Measurements from ENCODE around the gene CEP70.
"Not testable (repeated sequence)": the region's sequence is repeated elsewhere in the genome, so short reads cannot be mapped to it uniquely, and the experiment has no call there.

CEP70 gene

DNA sequence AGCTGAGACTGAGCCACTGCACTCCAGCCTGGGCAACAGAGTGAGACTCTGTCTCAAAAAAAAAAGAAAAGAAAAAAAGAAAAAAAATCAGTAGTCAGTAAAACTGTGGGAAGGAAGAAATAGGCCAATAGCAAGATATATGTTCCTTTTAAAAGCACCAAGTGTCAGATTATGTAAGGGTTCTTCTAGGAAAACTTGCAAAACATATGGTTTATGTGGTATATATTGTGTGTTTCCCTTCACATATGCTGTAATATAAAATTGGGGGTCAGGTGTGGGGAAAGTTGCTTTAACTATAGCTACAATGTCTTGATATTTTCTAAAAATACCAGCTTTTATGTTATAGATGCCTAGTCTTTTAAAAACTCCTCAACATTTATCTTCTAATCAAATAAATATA is 95.1 kb downstream of the CEP70 start:
- Histone ChIP-seq H3K9me3 (ENCODE audit: low read length) (no peaks in the 10 kb centered on the region), H3K27ac (ENCODE audit: low read depth, low read length) (no peak overlapping the region), H3K27me3 (ENCODE audit: control insufficient read depth in 1 of 2, insufficient read depth in 2 of 2, low read length in 2 of 2) (no peaks in the 10 kb centered on the region), H3K4me3 (ENCODE audit: low read depth in 1 of 2, low read length in 2 of 2) (no peak overlapping the region), H3K9ac (ENCODE audit: low read length) (no peak overlapping the region), H3K4me1 (ENCODE audit: insufficient read depth, low read length) (peaks cover 6% of the 10 kb centered on the region), H3K36me3 (ENCODE audit: insufficient read depth, low read length) (no peaks in the 10 kb centered on the region)

DNA sequence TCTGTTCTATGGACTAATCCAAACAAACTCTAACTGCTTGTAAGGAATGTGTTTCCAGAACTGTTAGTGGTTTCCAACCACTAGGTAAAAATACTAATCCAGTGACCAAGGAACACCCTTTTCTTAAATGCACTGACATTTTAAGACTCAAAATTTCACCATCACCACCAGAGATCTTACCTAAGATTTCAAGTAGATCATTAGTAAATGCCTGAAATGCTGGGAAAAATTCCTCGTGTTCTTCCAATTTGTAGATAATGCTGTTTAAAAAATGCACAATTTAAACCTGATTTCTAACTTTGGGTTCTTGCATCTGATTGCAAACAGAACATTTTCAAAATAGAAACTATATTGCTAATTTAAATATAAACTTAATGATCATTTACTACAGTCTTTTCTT is 96.2 kb downstream of the CEP70 start:
- Histone ChIP-seq H3K9ac (ENCODE audit: low read length) (no peak overlapping the region), H3K9me3 (ENCODE audit: low read length) (no peaks in the 10 kb centered on the region), H3K27ac (ENCODE audit: low read depth, low read length) (no peak overlapping the region), H3K4me1 (ENCODE audit: insufficient read depth, low read length) (peaks cover 6% of the 10 kb centered on the region), H3K4me3 (ENCODE audit: low read depth in 1 of 2, low read length in 2 of 2) (no peak overlapping the region), H3K36me3 (ENCODE audit: insufficient read depth, low read length) (peaks cover 5% of the 10 kb centered on the region), H3K27me3 (ENCODE audit: control insufficient read depth in 1 of 2, insufficient read depth in 2 of 2, low read length in 2 of 2) (no peaks in the 10 kb centered on the region)

DNA sequence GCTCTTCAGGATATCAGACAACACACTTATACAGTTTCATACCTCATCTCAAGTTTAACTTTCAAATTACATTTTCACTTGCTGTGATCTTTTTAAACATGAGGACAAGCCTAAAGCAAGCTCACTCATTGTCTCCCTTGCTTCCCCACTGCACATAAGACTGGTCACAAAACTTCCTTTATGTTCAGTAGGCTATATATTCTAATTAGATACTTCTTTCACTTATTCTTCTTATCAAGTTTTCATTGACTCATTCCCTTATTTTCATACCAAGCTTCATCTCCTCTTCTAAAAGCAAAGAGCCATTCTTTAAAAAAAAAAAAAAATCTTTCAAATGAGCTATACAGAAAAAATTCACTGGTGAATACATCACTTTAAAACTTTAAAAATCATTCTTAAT is 97.0 kb downstream of the CEP70 start:
- Histone ChIP-seq H3K4me1 (ENCODE audit: insufficient read depth, low read length) (peaks cover 6% of the 10 kb centered on the region), H3K9me3 (ENCODE audit: low read length) (no peaks in the 10 kb centered on the region), H3K27me3 (ENCODE audit: control insufficient read depth in 1 of 2, insufficient read depth in 2 of 2, low read length in 2 of 2) (no peaks in the 10 kb centered on the region), H3K27ac (ENCODE audit: low read depth, low read length) (no peak overlapping the region), H3K36me3 (ENCODE audit: insufficient read depth, low read length) (peaks cover 5% of the 10 kb centered on the region), H3K4me3 (ENCODE audit: low read depth in 1 of 2, low read length in 2 of 2) (no peak overlapping the region), H3K9ac (ENCODE audit: low read length) (no peak overlapping the region)

DNA sequence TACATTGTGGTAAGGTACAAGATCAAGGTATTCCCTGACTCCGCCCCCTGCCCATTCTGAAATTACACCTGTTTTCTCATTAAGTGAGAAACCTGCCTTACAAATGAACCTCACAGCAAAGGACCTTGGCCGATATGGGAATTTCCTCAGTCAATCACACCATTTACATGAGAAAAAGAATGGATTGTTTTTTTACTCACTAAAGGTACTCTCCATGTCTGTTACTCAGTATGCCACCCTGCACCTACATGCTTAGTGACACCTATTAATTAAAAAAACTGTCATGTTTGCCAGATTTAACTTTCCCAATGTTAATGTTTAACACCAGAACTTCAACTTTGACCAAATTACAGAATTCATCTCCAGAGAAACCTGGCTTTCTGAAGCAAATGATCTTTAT is 97.6 kb downstream of the CEP70 start:
- H3K36me3 ChIP-seq (ENCODE audit: insufficient read depth, low read length), result peaks cover 5% of the 10 kb centered on the region
- no peak overlapping the region for H3K27ac ChIP-seq (ENCODE audit: low read depth, low read length)
- H3K4me3 ChIP-seq (ENCODE audit: low read depth in 1 of 2, low read length in 2 of 2), result no peak overlapping the region
- peaks cover 6% of the 10 kb centered on the region for H3K4me1 ChIP-seq (ENCODE audit: insufficient read depth, low read length)
- H3K9ac ChIP-seq (ENCODE audit: low read length), result no peak overlapping the region
- no peaks in the 10 kb centered on the region for H3K9me3 ChIP-seq (ENCODE audit: low read length)
- H3K27me3 ChIP-seq (ENCODE audit: control insufficient read depth in 1 of 2, insufficient read depth in 2 of 2, low read length in 2 of 2), result no peaks in the 10 kb centered on the region

DNA sequence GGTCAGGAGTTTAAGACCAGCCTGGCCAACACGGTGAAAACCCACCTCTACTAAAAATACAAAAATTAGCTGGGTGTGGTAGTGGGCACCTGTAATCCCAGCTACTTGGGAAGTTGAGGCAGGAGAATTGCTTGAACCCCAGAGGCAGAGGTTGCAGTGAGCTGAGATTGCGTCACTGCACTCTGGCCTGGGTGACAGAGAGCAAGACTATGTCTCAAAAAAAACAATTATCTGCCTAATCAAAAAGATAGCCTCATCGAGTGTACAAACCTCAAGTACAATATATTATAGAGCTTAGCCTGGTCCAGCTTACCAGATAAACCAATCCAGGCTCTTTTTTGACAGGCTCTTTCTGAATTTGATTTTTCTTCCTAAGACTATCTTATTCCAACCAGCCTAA is 98.4 kb downstream of the CEP70 start:
- H3K9ac ChIP-seq (ENCODE audit: low read length); H3K27me3 ChIP-seq (ENCODE audit: control insufficient read depth in 1 of 2, insufficient read depth in 2 of 2, low read length in 2 of 2); H3K4me3 ChIP-seq (ENCODE audit: low read depth in 1 of 2, low read length in 2 of 2); H3K4me1 ChIP-seq (ENCODE audit: insufficient read depth, low read length); H3K27ac ChIP-seq (ENCODE audit: low read depth, low read length); H3K9me3 ChIP-seq (ENCODE audit: low read length); H3K36me3 ChIP-seq (ENCODE audit: insufficient read depth, low read length): not testable (repeated sequence)

DNA sequence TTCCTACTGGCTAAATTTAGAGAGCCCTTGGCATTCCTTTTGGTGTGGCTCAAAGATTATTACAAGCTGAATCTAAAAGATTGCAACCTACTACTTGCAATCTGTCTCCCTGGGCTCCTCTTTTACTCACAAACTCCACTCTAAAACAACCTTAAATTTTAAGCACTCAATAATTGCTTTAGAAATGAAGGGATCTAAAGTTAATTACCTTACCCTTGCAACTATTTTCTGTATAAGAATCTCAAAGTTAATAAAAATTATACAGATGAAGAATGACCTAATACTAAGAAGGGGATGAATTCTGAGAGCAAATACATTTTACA is 99.5 kb downstream of the CEP70 start:
- H3K36me3 ChIP-seq (ENCODE audit: insufficient read depth, low read length), result peaks cover 5% of the 10 kb centered on the region
- H3K27ac ChIP-seq (ENCODE audit: low read depth, low read length), result no peak overlapping the region
- H3K9ac ChIP-seq (ENCODE audit: low read length), result no peak overlapping the region
- H3K27me3 ChIP-seq (ENCODE audit: control insufficient read depth in 1 of 2, insufficient read depth in 2 of 2, low read length in 2 of 2), result no peaks in the 10 kb centered on the region
- H3K4me1 ChIP-seq (ENCODE audit: insufficient read depth, low read length), result peaks cover 6% of the 10 kb centered on the region
- H3K9me3 ChIP-seq (ENCODE audit: low read length), result no peaks in the 10 kb centered on the region
- H3K4me3 ChIP-seq (ENCODE audit: low read depth in 1 of 2, low read length in 2 of 2), result no peak overlapping the region

DNA sequence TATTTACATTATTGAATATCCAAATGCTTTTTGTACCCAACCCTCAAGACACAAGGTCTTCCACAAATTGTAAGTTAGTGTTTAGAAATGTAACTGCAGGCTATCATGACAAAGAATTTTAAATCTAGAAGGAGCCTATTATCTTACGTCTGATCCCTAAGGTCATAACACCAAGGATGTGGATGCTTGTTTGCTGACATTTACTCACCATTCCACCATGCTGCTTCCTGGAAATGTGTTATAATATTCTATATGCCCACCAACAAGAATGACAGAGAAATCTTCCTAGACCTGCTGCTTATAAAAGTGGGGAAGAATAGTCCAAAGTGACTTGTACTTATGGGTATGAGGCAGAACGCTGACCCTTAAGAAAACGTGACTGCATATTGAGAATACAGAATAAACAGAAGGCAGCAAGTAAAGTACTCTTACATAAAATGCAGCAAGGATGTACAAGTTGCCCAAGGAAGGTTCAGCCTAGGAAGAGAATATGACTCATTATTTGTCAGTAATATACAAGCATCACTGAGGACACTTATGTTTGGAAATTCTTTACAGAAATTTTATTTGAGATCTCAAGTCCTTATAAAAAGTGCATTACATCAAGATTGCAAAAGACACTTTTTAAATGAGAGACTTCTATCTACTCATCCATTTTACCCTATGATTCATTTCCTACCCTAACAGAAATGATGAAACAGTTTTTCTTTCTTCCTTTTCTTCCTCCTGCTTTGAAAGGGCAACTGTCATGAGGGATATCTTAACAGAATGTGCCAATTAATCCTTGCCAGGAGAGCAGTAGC is 100.1 kb downstream of the CEP70 start:
- no peaks in the 10 kb centered on the region for H3K27me3 ChIP-seq (ENCODE audit: control insufficient read depth in 1 of 2, insufficient read depth in 2 of 2, low read length in 2 of 2)

DNA sequence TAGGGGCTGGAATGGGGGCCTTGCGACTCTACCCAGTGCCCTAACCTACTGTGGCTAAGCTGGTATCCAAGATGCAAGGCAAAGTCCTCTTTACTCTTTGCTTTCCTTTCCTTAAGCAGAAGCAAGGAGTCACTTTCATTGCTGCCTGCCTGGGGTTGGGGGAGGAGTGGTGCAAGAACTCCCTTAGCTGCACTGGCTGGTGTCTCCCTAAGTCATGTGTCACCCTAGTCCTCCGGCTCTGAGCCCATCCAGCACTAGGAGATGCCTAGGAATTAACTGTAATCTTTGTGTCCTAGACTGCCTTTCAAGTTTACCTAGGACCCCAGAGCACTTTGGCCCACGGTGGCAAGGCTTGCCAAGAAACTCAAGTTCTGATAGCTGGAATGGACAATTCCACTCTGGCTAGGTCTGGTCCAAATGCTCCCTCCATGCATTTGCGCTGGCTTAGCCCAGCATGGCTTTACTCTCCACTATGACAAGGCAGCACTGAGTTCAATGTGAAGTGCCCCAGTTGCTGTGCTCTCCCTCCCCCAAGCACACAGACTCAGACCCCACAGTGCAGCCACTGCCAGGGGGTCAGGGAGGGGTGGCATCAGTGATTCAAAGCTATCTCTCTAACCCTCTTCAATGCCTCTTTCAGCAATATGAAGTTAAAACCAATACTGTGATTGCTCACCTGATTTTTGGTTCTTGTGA is 100.9 kb downstream of the CEP70 start:
- no peaks in the 10 kb centered on the region for H3K27me3 ChIP-seq (ENCODE audit: control insufficient read depth in 1 of 2, insufficient read depth in 2 of 2, low read length in 2 of 2)
- no peak overlapping the region for H3K4me3 ChIP-seq (ENCODE audit: low read depth in 1 of 2, low read length in 2 of 2)
- H3K9ac ChIP-seq (ENCODE audit: low read length), result no peak overlapping the region
- no peaks in the 10 kb centered on the region for H3K9me3 ChIP-seq (ENCODE audit: low read length)
- H3K27ac ChIP-seq (ENCODE audit: low read depth, low read length), result no peak overlapping the region
- peaks cover 6% of the 10 kb centered on the region for H3K4me1 ChIP-seq (ENCODE audit: insufficient read depth, low read length)
- peaks cover 5% of the 10 kb centered on the region for H3K36me3 ChIP-seq (ENCODE audit: insufficient read depth, low read length)

More for the DNA sequence above, 100.1 kb downstream of the CEP70 start:
- Histone ChIP-seq H3K9me3 (ENCODE audit: low read length) (no peaks in the 10 kb centered on the region), H3K9ac (ENCODE audit: low read length) (no peak overlapping the region), H3K36me3 (ENCODE audit: insufficient read depth, low read length) (peaks cover 5% of the 10 kb centered on the region), H3K27ac (ENCODE audit: low read depth, low read length) (no peak overlapping the region), H3K4me3 (ENCODE audit: low read depth in 1 of 2, low read length in 2 of 2) (no peak overlapping the region), H3K4me1 (ENCODE audit: insufficient read depth, low read length) (peaks cover 6% of the 10 kb centered on the region)

DNA sequence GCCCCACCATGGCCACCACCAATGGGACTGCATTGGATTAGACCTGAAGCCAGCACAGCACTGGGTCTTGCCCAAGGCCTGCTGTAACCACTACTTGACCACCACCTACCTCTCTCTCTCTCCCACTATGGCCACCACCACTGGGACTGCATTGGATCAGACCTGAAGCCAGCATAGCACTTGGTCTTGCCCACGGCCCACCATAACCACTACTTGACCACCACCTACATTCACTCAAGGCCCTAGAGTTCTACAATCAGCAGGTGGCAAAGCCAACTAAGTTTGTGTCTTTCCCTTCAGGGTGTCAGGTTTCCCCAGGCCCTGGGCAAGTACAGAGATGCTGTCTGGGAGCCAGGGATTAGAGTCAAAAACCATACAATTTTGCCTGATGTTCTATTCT is 102.1 kb downstream of the CEP70 start:
- Histone ChIP-seq H3K9ac (ENCODE audit: low read length) (no peak overlapping the region), H3K27ac (ENCODE audit: low read depth, low read length) (no peak overlapping the region), H3K36me3 (ENCODE audit: insufficient read depth, low read length) (peaks cover 5% of the 10 kb centered on the region), H3K9me3 (ENCODE audit: low read length) (no peaks in the 10 kb centered on the region), H3K4me1 (ENCODE audit: insufficient read depth, low read length) (peaks cover 6% of the 10 kb centered on the region), H3K4me3 (ENCODE audit: low read depth in 1 of 2, low read length in 2 of 2) (no peak overlapping the region), H3K27me3 (ENCODE audit: control insufficient read depth in 1 of 2, insufficient read depth in 2 of 2, low read length in 2 of 2) (no peaks in the 10 kb centered on the region)

DNA sequence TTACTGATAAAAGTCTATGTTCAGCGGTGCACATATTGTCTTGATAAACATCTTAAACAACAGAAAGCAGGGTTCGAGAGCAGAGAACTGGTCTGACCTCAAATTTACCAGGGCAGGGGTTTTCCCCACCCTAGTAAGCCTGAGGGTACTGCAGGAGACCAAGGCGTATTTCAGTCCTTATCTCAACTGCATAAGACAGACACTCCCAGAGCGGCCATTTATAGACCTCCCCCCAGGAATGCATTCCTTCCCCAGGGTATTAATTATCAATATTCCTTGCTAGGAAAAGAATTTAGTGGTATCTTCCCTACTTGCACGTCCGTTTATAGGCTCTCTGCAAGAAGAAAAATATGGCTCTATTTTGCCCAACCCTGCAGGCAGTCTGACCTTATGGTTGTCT is 107.5 kb downstream of the CEP70 start:
- H3K36me3 ChIP-seq (ENCODE audit: insufficient read depth, low read length); H3K27me3 ChIP-seq (ENCODE audit: control insufficient read depth in 1 of 2, insufficient read depth in 2 of 2, low read length in 2 of 2); H3K27ac ChIP-seq (ENCODE audit: low read depth, low read length); H3K4me1 ChIP-seq (ENCODE audit: insufficient read depth, low read length); H3K4me3 ChIP-seq (ENCODE audit: low read depth in 1 of 2, low read length in 2 of 2); H3K9ac ChIP-seq (ENCODE audit: low read length); H3K9me3 ChIP-seq (ENCODE audit: low read length): not testable (repeated sequence)

DNA sequence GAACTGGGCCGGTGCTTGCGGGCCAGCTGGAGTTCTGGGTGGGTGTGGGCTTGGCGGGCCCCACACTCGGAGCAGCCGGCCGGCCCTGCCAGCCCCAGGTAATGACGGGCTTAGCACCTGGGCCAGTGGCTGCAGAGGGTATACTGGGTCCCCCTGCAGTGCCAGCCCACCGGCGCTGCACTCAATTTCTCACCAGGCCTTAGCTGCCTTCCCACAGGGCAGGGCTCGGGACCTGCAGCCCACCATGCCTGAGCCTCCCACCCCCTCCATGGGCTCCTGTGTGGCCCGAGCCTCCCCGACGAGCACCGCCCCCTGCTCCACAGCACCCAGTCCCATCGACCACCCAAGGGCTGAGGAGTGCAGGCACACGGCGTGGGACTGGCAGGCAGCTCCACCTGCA is 109.4 kb downstream of the CEP70 start:
- not testable (repeated sequence) for H3K27ac ChIP-seq (ENCODE audit: low read depth, low read length); H3K9me3 ChIP-seq (ENCODE audit: low read length); H3K4me3 ChIP-seq (ENCODE audit: low read depth in 1 of 2, low read length in 2 of 2); H3K36me3 ChIP-seq (ENCODE audit: insufficient read depth, low read length); H3K27me3 ChIP-seq (ENCODE audit: control insufficient read depth in 1 of 2, insufficient read depth in 2 of 2, low read length in 2 of 2); H3K4me1 ChIP-seq (ENCODE audit: insufficient read depth, low read length); H3K9ac ChIP-seq (ENCODE audit: low read length)

DNA sequence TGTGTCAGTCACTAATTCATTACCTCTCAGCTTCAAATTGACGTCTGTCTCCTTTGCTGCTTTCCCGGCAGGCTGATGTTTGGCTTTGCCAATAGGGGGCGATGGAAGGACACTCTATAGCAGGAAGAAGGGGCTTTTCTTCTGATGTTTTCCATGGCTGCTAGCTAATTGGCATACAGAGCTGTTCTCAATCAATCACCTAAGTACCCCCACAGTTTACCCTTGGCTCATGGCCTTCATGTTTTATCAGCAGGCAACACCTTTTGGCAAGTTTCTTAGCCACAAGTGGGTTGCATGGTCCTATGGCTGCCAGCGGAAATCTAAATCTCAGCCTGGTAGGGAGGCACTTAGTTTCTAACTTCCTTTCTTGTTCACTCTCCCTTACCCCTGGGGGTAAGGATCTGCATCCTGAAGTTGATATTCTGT is 114.6 kb downstream of the CEP70 start:
- Histone ChIP-seq H3K4me3 (ENCODE audit: low read depth in 1 of 2, low read length in 2 of 2) (no peak overlapping the region), H3K9me3 (ENCODE audit: low read length) (no peaks in the 10 kb centered on the region), H3K9ac (ENCODE audit: low read length) (no peak overlapping the region), H3K4me1 (ENCODE audit: insufficient read depth, low read length) (no peaks in the 10 kb centered on the region), H3K36me3 (ENCODE audit: insufficient read depth, low read length) (no peaks in the 10 kb centered on the region), H3K27me3 (ENCODE audit: control insufficient read depth in 1 of 2, insufficient read depth in 2 of 2, low read length in 2 of 2) (no peaks in the 10 kb centered on the region), H3K27ac (ENCODE audit: low read depth, low read length) (no peak overlapping the region)
